Stimulated activated CD8-positive, alpha-beta memory T cell treated with anti-CD3 and anti-CD28 coated beads, Interleukin-7, amount 100 ng/mL, for 24 hours (primary cell): ENCODE results near the gene PDLIM4.

Experiments used
- DNase-seq: peaks from one replicate; pipeline ENCODE4 v3.0.0-alpha.2; 2020; ENCODE audit warnings: low read depth

PDLIM4 gene

GRCh38 chr5:132267166-132267739, 9.8 kb downstream of the PDLIM4 start:
- DNase-seq = no peak

- no peak for DNase-seq
Measured at GRCh38 chr5:132267931-132268768, 10.7 kb downstream of the PDLIM4 start.

GRCh38 chr5:132268769-132269551, 11.5 kb downstream of the PDLIM4 start:
- no peak for DNase-seq

GRCh38 chr5:132269635-132270334, 12.3 kb downstream of the PDLIM4 start:
- no peak for DNase-seq

GRCh38 chr5:132270335-132270665, 12.8 kb downstream of the PDLIM4 start:
- no peak for DNase-seq

GRCh38 chr5:132270706-132271105, 13.2 kb downstream of the PDLIM4 start:
- no peak for DNase-seq

- DNase-seq = no peak
Measured at GRCh38 chr5:132271251-132272246, 14.1 kb downstream of the PDLIM4 start.

GRCh38 chr5:132272311-132273210, 15.1 kb downstream of the PDLIM4 start:
- DNase-seq = peak; percentile 47

GRCh38 chr5:132273631-132274030, 16.1 kb downstream of the PDLIM4 start:
- no peak for DNase-seq

- no peak for DNase-seq
Measured at GRCh38 chr5:132274050-132274792, 16.7 kb downstream of the PDLIM4 start.

GRCh38 chr5:132275367-132276220, 18.1 kb downstream of the PDLIM4 start:
- DNase-seq = no peak

GRCh38 chr5:132277256-132277655, 19.8 kb downstream of the PDLIM4 start:
- no peak for DNase-seq

- DNase-seq = no peak
Measured at GRCh38 chr5:132277971-132278853, 20.7 kb downstream of the PDLIM4 start.

- DNase-seq = no peak
Measured at GRCh38 chr5:132279801-132280200, 22.3 kb downstream of the PDLIM4 start.

GRCh38 chr5:132280371-132281240, 23.1 kb downstream of the PDLIM4 start:
- DNase-seq = no peak

GRCh38 chr5:132281856-132282614, 24.5 kb downstream of the PDLIM4 start:
- no peak for DNase-seq
